GM10266 (cell line): ENCODE measurements around the gene BIN1.

Experiments used
- DNase-seq: peaks from one replicate; pipeline ENCODE4 v3.0.0; 2012; ENCODE audit errors: extremely low spot score
- TF ChIP-seq, protein P1 (sequence below): IDR thresholded peaks from 2 replicates; pipeline ENCODE4 v1.5.1; 2012; ENCODE audit warnings: mild to moderate bottlenecking, low read depth; ENCODE audit not compliant: control insufficient read depth, insufficient read depth; ENCODE audit errors: missing control alignments

The BIN1 gene

DNA sequence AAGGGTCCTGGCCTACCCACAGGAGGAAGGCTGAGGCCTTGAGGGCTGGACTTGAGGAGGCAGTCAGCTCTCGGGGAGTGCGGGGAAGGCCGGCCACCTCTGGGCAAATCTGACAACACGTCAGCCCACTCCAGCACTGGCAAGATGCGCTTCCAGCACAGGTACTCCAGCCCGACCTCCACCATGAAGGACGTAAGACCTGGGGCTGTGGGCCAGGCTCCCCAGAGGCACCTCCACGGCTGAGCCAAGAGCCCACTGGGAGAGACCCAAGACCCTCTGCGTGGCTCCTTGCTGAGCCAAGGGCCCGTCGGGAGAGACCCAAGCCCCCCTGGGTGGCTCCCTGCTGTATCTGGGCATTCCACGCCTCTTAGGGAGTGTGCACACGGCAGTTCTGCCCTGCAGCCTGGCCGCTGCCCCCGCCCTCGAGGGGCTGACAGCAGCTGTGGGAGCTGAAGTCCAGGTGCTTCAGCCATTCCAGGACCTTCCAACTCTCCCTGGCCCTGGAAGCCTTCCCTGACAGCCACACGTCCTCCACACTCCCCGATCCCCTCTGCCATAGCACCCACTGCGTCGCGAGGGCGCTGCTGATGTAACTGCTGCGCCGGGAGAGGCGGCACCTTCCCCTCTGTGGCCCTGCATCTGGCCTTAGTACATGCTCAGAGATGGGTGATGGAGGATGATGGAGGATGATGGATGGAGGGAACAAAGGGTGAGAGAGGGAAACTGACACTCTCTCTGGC lies 50.2 kb downstream of the BIN1 start:
- TF ChIP-seq, protein P1, sequence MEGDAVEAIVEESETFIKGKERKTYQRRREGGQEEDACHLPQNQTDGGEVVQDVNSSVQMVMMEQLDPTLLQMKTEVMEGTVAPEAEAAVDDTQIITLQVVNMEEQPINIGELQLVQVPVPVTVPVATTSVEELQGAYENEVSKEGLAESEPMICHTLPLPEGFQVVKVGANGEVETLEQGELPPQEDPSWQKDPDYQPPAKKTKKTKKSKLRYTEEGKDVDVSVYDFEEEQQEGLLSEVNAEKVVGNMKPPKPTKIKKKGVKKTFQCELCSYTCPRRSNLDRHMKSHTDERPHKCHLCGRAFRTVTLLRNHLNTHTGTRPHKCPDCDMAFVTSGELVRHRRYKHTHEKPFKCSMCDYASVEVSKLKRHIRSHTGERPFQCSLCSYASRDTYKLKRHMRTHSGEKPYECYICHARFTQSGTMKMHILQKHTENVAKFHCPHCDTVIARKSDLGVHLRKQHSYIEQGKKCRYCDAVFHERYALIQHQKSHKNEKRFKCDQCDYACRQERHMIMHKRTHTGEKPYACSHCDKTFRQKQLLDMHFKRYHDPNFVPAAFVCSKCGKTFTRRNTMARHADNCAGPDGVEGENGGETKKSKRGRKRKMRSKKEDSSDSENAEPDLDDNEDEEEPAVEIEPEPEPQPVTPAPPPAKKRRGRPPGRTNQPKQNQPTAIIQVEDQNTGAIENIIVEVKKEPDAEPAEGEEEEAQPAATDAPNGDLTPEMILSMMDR: no peak
- DNase-seq: no peak

DNA sequence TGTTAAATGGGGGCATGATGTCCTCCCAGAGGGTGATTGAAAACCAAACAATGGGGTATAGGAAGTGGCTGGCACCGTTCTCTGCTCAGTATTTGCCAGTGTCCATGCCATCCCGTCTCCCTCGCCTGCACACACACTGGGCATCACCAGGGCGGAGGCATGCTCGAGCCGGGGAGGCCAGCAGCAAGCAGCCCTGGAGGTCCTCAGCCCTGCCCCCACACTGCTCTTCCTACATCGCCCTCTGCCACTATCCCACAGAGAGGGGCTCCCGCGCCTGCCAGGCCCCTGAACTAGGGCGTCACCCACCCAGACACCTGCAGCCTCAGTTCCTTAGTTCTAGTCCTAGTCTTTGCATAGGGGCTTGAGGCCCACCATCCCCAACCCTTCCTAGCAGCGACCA lies 50.9 kb downstream of the BIN1 start:
- TF ChIP-seq, protein P1: no peak

DNA sequence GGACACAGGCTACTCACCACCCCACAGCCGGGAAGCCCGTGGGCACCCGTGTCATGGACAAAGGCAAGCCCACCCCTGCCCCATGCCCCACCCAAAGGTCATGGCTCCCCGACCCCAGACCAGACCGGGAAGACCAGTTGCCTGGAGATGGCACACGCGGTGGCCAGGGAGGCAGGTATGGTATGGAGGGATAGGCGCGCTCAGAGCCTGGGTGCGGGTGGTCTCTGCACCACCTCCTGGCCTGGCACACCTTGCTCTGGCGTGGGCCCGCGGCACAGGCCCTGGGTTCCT lies 51.2 kb downstream of the BIN1 start:
- TF ChIP-seq, protein P1: no peak

More for the DNA sequence above, 50.9 kb downstream of the BIN1 start:
- no peak for DNase-seq

DNA sequence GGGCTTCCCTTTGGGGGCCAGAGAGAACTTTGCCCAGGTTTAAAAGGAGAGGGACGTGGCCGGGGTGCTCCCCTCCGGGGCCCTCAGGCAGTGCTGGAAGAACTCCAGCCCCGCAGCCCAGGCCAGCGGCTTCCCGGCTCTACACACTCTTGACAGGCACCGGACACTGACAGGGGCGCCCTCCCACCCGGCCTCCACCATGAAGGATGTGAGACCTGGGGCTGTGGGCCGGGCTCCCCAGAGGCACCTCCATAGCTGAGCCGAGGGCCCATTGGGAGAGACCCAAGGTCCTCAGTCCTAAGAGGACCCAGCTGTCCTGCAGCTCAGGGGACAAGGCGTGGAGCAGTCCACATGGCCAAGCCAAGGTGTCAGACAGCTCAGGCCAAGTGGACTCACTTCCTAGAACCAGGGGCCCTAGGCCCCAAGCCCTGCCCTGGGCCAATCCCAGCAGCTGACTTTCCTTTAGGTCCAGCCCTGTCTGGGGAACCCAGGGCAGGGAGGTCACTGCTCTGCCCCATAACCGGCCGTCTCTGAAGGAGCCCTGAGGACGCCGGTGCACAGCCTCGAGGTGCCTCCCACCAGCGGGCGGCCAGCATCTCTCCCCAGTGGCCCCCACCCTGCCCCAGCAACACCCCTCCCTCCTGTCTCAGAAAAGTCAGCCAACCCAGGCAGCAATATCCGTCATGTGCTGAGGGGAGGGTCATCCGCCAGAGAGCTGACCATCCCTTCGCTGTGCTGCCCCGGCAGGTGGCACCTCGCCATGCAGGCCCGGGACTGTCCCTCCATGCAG lies 51.8 kb downstream of the BIN1 start:
- DNase-seq: no peak
- TF ChIP-seq, protein P1: no peak

More for the DNA sequence above, 51.2 kb downstream of the BIN1 start:
- no peak for DNase-seq

DNA sequence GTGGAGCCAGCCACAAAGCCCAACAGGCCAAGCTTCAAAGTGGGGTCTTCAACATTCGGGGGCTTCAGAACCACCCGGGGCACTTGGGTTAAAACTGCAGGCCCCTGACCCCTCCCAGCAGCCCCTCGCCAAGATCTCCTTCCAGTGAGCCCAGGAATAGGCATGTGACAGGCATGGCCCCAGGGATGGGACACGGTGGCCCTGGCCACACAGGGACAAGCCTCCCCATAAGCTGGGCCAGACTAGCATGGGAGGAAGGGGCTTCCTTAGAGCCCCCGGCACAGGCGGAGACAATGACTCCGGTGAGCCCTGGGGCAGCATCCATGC lies 52.4 kb downstream of the BIN1 start:
- DNase-seq: no peak
- TF ChIP-seq, protein P1: no peak

DNA sequence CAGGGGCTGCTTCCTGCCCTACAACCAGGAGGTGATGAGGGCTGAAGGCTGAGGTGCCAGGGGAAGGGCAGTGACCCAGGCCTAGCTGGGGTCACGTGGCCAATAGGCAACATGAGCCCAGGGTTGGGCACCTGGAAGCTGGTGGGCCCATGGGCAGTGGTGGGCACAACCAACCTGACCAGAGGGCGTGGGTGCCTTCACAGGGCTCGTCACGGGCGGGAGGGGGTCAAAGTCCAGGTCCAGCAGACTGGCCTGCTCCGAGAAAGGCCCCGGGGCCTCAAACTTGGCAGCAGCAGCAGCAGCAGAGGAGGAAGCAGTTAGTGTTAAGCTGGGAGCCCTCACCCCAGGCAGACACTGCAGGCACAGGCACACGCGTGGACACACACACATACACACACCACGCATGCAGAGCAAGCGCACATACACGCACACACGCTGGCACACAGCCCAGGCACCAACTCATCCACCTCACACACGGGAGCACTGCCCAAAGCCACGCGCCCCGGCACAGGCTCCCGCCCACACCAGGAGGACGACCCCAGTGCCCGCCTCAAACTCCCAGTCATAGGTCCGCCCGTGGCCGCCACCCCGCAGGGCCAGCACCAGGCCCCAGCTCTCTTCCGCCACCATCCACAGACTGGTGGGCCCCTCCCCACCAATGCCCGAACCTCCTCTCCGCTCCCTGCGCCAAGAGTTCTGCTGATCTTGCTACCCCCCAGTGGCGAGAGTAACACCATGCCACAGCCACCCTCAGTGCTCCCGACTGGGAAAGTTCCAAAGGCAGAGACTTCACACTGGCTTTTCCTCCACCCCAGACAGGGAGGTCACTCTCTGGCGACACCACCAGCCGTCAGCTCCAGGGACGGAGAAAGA lies 53.0 kb downstream of the BIN1 start:
- DNase-seq: no peak
- TF ChIP-seq, protein P1: no peak
